ENCODE measurements around the gene KAT6B.
A peak's percentile ranks its signal among the peaks of the same experiment; 100 is the strongest.

KAT6B gene

DNA sequence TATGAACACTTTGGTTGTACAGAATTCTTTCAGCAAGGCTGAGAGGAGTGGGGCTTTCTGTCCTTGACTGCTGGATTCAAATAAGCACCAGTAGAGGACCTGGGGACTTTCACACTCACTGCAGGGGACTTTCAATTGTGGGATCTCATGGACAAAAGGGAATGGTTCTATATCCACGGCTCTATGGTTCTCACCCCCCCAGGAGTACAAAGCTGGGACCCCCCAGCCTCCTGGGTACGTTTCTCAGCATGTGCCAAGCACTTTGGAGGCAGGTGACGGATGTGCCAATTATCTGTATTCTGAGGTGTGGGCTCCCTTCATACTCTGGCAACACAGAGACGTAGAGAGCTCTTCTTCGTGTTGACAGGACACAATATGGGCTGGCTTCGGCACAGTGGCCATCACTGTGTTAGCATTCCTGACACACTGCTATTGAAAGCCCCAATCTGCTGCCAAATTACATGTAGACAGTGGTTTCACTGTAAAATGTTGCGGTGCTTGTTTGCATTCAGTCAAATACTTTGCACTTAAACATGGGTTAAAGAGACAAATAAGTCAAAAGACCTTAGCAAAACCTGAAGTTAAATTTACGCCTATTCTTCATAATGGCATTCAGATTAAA is 192.4 kb downstream of the KAT6B start:
- Mint-ChIP-seq H3K27ac (no peak overlapping the region), H3K36me3 (peaks cover 8% of the 10 kb centered on the region), H3K4me3 (no peak overlapping the region), H3K4me1 (peaks cover 37% of the 10 kb centered on the region), H3K9me3 (no peaks in the 10 kb centered on the region), H3K27me3 (no peaks in the 10 kb centered on the region)

GRCh38 chr10:75019370-75019769 is 193.0 kb downstream of the KAT6B start:
- Mint-ChIP-seq H3K36me3 (peaks cover 8% of the 10 kb centered on the region), H3K27me3 (no peaks in the 10 kb centered on the region), H3K9me3 (no peaks in the 10 kb centered on the region), H3K4me1 (peaks cover 33% of the 10 kb centered on the region), H3K27ac (no peak overlapping the region), H3K4me3 (no peak overlapping the region)

- H3K9me3 Mint-ChIP-seq = no peaks in the 10 kb centered on the region
- H3K27ac Mint-ChIP-seq = no peak overlapping the region
- H3K4me3 Mint-ChIP-seq = no peak overlapping the region
- H3K27me3 Mint-ChIP-seq = no peaks in the 10 kb centered on the region
- H3K4me1 Mint-ChIP-seq = peaks cover 25% of the 10 kb centered on the region
- H3K36me3 Mint-ChIP-seq = peaks cover 10% of the 10 kb centered on the region
These were observed 193.8 kb downstream of the KAT6B start for GRCh38 chr10:75020168-75020567.

DNA sequence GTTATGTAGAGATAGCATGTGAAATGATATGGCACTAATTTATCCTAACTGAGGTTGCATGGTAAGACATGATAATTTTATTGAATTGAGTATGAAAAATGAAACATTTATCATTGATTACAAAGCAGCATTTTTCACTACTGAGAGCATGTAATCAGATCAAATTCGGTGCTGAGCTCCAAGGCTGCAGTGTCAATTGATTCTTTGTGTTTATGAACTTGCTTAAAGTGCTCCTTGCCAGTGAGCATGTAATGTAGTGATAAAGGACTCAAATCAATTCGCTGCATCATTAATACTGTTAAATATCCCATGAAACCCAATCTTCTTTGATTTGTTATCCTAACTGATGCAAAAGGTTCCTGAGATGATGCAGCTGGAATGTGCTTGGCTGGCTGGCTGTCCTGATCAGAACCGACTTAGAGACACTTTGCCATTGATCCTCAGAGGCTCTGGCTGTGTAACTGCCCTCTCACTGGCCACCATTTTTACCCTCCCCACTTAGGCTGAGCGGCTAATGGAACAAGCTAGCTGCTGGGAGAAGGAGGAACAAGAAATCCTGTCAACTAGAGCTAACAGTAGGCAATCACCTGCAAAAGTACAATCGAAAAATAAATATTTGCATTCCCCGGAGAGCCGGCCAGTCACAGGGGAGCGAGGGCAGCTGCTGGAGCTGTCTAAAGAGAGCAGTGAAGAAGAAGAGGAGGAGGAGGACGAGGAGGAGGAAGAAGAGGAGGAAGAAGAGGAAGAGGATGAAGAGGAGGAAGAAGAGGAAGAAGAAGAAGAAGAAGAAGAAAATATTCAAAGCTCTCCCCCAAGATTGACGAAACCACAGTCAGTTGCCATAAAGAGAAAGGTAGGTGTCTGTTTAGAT is 195.2 kb downstream of the KAT6B start:
- Mint-ChIP-seq H3K9me3 (no peaks in the 10 kb centered on the region), H3K4me3 (no peak overlapping the region), H3K36me3 (peaks cover 10% of the 10 kb centered on the region)

GRCh38 chr10:75023074-75023473 is 196.7 kb downstream of the KAT6B start:
- no peak overlapping the region for H3K4me3 Mint-ChIP-seq
- peaks cover 15% of the 10 kb centered on the region for H3K4me1 Mint-ChIP-seq
- H3K27me3 Mint-ChIP-seq = no peaks in the 10 kb centered on the region
- peak overlapping the region; percentile 72 for H3K27ac Mint-ChIP-seq
- no peaks in the 10 kb centered on the region for H3K9me3 Mint-ChIP-seq
- H3K36me3 Mint-ChIP-seq = peaks cover 10% of the 10 kb centered on the region

More for the DNA sequence above, 195.2 kb downstream of the KAT6B start:
- peak overlapping the region; percentile 15 for H3K27ac Mint-ChIP-seq
- H3K27me3 Mint-ChIP-seq = no peaks in the 10 kb centered on the region
- H3K4me1 Mint-ChIP-seq = peaks cover 15% of the 10 kb centered on the region

DNA sequence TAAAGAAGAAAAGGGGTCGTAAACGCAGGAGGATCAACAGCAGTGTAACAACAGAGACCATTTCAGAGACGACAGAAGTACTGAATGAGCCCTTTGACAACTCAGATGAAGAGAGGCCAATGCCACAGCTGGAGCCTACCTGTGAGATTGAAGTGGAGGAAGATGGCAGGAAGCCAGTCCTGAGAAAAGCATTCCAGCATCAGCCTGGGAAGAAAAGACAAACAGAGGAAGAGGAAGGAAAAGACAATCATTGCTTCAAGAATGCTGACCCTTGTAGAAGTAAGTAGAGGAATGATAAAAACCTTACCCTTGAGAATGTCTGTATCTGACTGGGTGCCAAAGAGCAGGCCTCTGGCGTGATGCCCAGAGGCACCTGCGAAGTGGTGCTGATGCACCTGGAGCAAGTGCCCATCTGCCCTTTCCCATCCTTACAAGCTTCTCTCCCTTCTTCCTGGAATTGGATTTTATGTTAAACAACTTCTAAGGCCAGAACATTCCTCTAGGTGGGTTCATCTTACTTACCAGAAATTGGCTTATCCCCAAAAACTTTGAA is 198.6 kb downstream of the KAT6B start:
- H3K4me3 Mint-ChIP-seq = no peak overlapping the region
- H3K27me3 Mint-ChIP-seq = no peaks in the 10 kb centered on the region
- peaks cover 8% of the 10 kb centered on the region for H3K4me1 Mint-ChIP-seq
- peak overlapping the region; percentile 15 for H3K27ac Mint-ChIP-seq
- peaks cover 13% of the 10 kb centered on the region for H3K36me3 Mint-ChIP-seq
- H3K9me3 Mint-ChIP-seq = no peaks in the 10 kb centered on the region

GRCh38 chr10:75028049-75028448 is 201.6 kb downstream of the KAT6B start:
- Mint-ChIP-seq H3K4me1 (peaks cover 3% of the 10 kb centered on the region), H3K27ac (no peak overlapping the region), H3K27me3 (no peaks in the 10 kb centered on the region), H3K9me3 (no peaks in the 10 kb centered on the region), H3K4me3 (no peak overlapping the region), H3K36me3 (peaks cover 11% of the 10 kb centered on the region)

DNA sequence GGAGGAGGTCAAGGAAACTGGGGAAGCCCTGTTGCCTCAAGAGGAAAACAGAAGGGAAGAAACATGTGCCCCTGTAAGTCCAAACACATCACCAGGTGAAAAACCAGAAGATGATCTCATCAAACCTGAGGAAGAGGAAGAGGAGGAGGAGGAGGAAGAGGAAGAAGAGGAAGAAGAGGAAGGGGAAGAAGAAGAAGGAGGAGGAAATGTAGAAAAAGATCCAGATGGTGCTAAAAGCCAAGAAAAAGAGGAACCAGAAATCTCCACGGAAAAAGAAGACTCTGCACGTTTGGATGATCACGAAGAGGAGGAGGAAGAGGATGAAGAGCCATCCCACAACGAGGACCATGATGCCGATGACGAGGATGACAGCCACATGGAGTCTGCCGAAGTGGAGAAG is 202.3 kb downstream of the KAT6B start:
- Mint-ChIP-seq H3K9me3 (no peaks in the 10 kb centered on the region), H3K36me3 (peaks cover 9% of the 10 kb centered on the region), H3K4me3 (no peak overlapping the region), H3K27ac (no peak overlapping the region), H3K27me3 (no peaks in the 10 kb centered on the region), H3K4me1 (peaks cover 10% of the 10 kb centered on the region)

GRCh38 chr10:75029420-75029819 is 203.0 kb downstream of the KAT6B start:
- Mint-ChIP-seq H3K4me1 (peaks cover 17% of the 10 kb centered on the region), H3K36me3 (peaks cover 9% of the 10 kb centered on the region), H3K27ac (peak overlapping the region; percentile 2), H3K4me3 (no peak overlapping the region), H3K27me3 (no peaks in the 10 kb centered on the region), H3K9me3 (no peaks in the 10 kb centered on the region)

DNA sequence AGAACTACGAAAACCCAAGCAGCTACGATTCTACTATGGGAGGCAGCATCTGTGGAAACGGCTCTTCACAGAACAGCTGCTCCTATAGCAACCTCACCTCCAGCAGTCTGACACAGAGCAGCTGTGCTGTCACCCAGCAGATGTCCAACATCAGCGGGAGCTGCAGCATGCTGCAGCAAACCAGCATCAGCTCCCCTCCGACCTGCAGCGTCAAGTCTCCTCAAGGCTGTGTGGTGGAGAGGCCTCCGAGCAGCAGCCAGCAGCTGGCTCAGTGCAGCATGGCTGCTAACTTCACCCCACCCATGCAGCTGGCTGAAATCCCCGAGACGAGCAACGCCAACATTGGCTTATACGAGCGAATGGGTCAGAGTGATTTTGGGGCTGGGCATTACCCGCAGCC is 203.5 kb downstream of the KAT6B start:
- Mint-ChIP-seq H3K36me3 (peaks cover 10% of the 10 kb centered on the region), H3K27me3 (no peaks in the 10 kb centered on the region), H3K27ac (no peak overlapping the region), H3K9me3 (no peaks in the 10 kb centered on the region), H3K4me1 (peaks cover 21% of the 10 kb centered on the region), H3K4me3 (no peak overlapping the region)

GRCh38 chr10:75030371-75030770 is 204.0 kb downstream of the KAT6B start:
- Mint-ChIP-seq H3K9me3 (no peaks in the 10 kb centered on the region), H3K36me3 (peaks cover 9% of the 10 kb centered on the region), H3K27ac (peak overlapping the region; percentile 15)

GRCh38 chr10:75032119-75032518 is 205.7 kb downstream of the KAT6B start:
- peaks cover 9% of the 10 kb centered on the region for H3K36me3 Mint-ChIP-seq
- H3K27ac Mint-ChIP-seq = no peak overlapping the region
- H3K4me1 Mint-ChIP-seq = peaks cover 41% of the 10 kb centered on the region
- no peak overlapping the region for H3K4me3 Mint-ChIP-seq
- no peaks in the 10 kb centered on the region for H3K27me3 Mint-ChIP-seq
- no peaks in the 10 kb centered on the region for H3K9me3 Mint-ChIP-seq

More at GRCh38 chr10:75030371-75030770, 204.0 kb downstream of the KAT6B start:
- H3K27me3 Mint-ChIP-seq = no peaks in the 10 kb centered on the region
- H3K4me3 Mint-ChIP-seq = no peak overlapping the region
- H3K4me1 Mint-ChIP-seq = peaks cover 26% of the 10 kb centered on the region

GRCh38 chr10:75032813-75033212 is 206.4 kb downstream of the KAT6B start:
- Mint-ChIP-seq H3K36me3 (peaks cover 9% of the 10 kb centered on the region), H3K27ac (no peak overlapping the region), H3K9me3 (no peaks in the 10 kb centered on the region), H3K27me3 (no peaks in the 10 kb centered on the region), H3K4me1 (peaks cover 47% of the 10 kb centered on the region), H3K4me3 (no peak overlapping the region)

GRCh38 chr10:75033399-75034130 is 207.2 kb downstream of the KAT6B start:
- Mint-ChIP-seq H3K27me3 (no peaks in the 10 kb centered on the region), H3K9me3 (no peaks in the 10 kb centered on the region), H3K36me3 (peaks cover 9% of the 10 kb centered on the region), H3K4me3 (no peak overlapping the region), H3K27ac (peak overlapping the region; percentile 60), H3K4me1 (peaks cover 52% of the 10 kb centered on the region)

- H3K9me3 Mint-ChIP-seq = no peaks in the 10 kb centered on the region
- H3K36me3 Mint-ChIP-seq = peaks cover 9% of the 10 kb centered on the region
- peak overlapping the region; percentile 54 for H3K4me3 Mint-ChIP-seq
- H3K27me3 Mint-ChIP-seq = no peaks in the 10 kb centered on the region
- H3K27ac Mint-ChIP-seq = peak overlapping the region; percentile 60
- peaks cover 52% of the 10 kb centered on the region for H3K4me1 Mint-ChIP-seq
These were observed 207.7 kb downstream of the KAT6B start for GRCh38 chr10:75034131-75034512.
